G401 (cell line): Measurements from ENCODE around the gene PRKCH. TPM values are rescaled to one million over a fixed set of nuclear protein-coding genes. Genes with fewer than 3 reads are reported as not detected.
"Not testable (repeated sequence)": the region's sequence is repeated elsewhere in the genome, so short reads cannot be mapped to it uniquely, and the experiment has no call there.

Experiments used
- DNase-seq: peaks from one replicate; pipeline ENCODE4 v3.0.0-alpha.2; 2015; ENCODE audit warnings: low spot score
- in situ Hi-C: cut with HindIII; loops from 2 replicates; pipeline ENCODE4 v1.10.0; 2016; ENCODE audit warnings: low sequenced_read_pairs, mixed read lengths
- total RNA-seq: library from RNA; depleted of rRNA; stranded (reverse); fragments of >200 nt; shearing (Covaris generic); gene quantifications from 2 replicates; pipeline ENCODE4 v1.2.3, GENCODE V29; 2014

Gene PRKCH
- total RNA-seq, 1 experiment from 2014 or later, result not detected

GRCh38 chr14:61403411-61403810 lies 82.0 kb downstream of the PRKCH start:
- DNase-seq, result no peak
- in situ Hi-C loops, result no loop called here

DNA sequence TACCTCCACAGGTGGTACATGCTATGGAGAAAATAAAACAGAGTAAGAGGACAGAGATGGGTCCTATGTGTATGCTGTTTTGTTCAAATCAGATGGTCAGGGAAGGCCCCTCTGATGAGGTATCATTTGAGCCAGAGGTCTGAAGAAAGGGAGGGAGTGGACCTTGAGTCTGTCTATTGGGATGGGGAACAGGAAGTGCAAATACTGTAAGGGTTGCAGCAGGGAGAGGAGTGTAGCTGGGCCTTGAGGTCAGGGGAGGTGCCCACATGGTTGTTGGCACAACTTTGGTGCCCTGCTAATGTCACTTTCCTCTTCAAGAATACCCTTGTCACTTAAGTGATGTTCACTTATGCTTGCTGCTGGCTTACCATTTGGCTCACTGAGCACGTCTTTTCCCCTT lies 83.3 kb downstream of the PRKCH start:
- no peak for DNase-seq
- in situ Hi-C loops, result no loop called here

DNA sequence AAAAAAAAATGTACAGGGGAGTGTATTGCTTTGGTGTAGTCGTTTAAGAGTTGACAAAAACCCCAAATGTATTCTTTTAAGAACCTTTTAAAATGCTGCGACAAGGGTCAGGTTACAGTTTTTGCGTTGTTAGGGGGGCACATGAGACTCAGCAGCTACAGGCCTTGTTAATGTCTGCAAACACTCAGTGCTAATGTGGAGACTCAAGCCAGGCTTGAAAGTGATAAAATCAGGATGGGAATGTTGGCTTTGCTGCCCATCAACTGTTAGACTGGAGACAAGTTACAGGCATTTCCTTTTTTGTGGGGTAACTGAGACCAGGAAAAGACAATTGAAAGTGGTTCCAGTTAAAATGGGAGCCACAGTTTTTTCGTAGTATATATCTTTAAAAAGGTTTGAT lies 84.8 kb downstream of the PRKCH start:
- in situ Hi-C loops, result no loop called here
- DNase-seq, result no peak

DNA sequence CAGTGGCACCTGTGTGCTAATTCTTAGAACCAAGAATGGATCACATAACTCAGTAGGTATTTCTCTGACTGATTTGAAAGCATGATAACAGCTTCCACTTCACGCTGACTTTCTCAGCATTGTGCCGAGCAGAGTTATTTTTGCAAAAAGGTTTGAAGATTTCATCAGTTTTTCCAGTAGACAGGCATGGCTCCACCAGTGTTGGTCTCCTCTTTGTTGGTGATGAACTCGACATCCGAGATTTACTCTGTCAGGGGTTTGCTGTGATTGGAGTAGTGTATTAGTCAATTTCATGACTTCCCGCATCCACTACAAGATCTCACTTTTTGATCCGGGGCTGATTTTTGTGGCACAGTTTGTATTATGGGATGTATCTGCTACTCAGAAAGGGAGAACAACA lies 85.3 kb downstream of the PRKCH start:
- DNase-seq, result no peak
- in situ Hi-C loops, result no loop called here

DNA sequence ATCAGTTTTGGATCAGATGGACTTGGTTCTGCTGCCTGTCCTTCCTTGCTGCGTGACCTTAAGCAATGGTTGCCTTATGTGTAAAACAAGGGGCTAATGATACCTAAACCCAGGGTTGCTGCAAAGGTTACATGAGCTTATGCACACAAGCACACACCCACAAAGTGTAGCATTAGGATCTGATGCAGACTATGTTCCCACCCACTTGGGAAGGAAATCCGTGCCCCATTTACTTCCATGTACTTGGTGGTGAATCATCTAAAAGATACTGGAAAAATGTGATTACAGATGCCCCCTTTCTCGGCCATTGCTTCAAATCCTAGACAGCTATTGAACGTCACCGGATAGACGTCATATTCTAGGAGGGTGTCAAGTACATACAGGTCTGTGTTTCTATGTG lies 87.1 kb downstream of the PRKCH start:
- no peak for DNase-seq
- in situ Hi-C loops, result no loop called here

DNA sequence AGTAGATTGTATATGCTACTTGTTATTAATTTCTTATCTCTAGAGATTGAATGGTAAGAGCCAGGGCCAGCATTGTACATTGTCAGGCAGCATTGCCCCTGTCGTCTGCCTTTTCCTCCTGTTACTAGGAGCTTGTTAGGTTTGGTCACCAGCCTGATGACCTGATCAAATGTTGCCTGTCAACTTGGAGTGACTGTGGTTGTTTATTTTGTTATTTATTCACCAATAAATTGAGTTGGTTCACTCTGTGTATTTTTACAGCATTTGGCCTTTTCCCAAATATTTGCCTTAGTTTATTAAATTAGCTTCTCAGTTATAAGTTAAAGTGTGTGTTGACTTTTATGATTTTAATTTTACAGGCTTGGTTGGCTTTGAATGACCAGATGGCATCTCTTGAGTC lies 88.4 kb downstream of the PRKCH start:
- DNase-seq, result no peak
- in situ Hi-C loops, result no loop called here

DNA sequence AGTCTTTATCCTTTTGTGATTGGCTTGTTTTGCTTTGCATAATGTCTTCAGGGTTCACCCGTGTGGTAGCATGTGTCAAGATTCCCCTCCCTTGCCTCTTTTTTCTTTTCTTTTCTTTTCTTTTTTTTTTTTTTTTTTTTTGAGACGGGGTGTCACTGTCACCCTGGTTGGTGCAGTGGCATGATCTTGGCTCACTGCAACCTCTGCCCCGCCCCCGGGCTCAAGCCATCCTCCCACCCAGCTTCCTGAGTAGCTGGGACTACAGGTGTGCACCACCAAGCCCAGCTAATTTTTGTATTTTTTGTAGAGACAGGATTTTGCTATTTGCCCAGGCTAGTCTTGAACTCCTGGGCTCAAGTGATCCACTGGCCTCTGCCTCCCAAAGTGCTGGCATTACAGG lies 94.6 kb downstream of the PRKCH start:
- in situ Hi-C loops, result not testable (repeated sequence)

GRCh38 chr14:61416591-61416990 lies 95.2 kb downstream of the PRKCH start:
- in situ Hi-C loops, result no loop called here
- no peak for DNase-seq

More for the DNA sequence above, 94.6 kb downstream of the PRKCH start:
- not testable (repeated sequence) for DNase-seq

GRCh38 chr14:61417141-61417540 lies 95.8 kb downstream of the PRKCH start:
- DNase-seq, result no peak
- in situ Hi-C loops, result no loop called here

DNA sequence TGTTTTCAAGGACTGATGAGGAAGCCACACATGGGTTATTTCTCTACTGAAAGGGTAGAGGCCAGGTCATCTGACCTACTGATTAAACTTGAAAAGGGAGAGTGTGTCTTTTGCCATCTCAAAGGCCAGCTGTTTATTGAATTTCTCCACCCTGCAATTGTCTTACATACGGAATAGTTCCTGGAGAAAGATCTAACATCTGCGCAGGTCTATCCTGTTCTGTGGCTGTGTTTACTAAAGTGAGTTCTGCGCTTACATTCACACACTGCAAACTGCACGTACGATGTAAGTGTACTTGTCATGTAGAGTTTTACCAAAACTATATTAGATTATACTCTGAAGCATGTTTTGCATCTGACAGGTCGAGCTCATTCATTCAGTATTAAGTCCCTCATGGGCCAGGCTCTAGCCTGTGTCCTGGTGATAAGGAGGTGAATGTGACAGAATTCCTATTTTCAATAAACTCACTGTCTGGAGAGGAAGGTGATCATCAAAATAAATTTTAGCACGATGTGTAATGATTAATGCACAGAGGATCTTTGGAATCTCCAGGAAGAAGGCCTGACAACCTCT lies 96.6 kb downstream of the PRKCH start:
- in situ Hi-C loops, result no loop called here
- DNase-seq, result no peak

GRCh38 chr14:61418746-61419145 lies 97.4 kb downstream of the PRKCH start:
- in situ Hi-C loops, result no loop called here
- DNase-seq, result no peak

GRCh38 chr14:61419201-61419600 lies 97.8 kb downstream of the PRKCH start:
- in situ Hi-C loops, result no loop called here
- DNase-seq, result no peak

GRCh38 chr14:61420326-61420725 lies 98.9 kb downstream of the PRKCH start:
- in situ Hi-C loops, result no loop called here
- no peak for DNase-seq

DNA sequence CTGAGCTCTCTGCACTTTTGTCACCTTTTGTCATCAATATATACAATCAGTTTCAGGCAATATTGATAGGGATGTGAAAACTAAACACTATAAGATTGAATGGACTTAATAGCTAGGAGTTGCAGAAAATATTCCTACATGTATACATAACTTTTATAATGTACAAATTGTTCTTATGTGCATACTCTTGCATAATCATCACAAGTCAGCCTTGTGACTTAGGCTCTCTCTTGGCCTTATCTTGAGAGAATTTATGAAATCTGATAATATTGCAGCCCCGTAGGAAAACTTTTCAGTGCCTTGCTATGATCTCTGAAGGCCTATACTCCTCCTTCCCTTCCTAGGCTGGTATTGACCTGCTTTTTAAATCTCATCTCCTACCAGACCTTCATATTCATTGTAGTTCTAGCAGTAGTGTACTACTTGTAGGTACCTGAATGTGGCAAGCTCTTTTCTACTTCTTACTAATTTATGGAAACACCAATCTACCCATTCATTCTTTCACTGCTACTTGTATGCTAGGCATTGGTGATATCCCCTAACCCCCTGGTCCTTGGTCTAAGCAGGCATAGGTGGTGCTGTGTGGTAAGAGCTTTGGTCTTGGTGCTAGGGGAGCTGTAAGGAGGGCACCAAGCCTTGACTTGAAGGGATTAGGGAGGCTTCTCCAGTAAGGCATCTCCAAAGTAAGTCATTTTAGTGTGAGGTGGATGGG lies 100.0 kb downstream of the PRKCH start:
- in situ Hi-C loops, result no loop called here
- no peak for DNase-seq

DNA sequence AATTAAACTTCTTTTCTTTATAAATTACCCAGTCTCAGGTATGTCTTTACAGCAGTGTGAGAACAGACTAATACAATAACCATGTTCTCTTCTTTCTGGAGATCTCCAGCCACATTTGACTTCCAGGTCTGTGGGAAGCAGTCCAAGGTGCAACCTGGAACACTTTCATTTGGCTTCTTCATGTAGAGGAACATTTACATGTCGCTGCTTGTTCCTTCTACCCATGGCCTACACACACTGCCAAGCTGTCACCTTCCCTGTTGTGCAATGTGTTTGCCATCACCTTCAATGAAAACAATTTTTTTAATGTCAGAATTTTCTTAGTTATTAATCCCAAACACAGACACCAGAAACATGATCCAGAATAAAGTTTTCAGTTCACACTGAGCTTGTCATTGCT lies 104.7 kb downstream of the PRKCH start:
- in situ Hi-C loops, result no loop called here
- no peak for DNase-seq

- in situ Hi-C loops, result no loop called here
- DNase-seq, result no peak
Measured at GRCh38 chr14:61428261-61428660, 106.9 kb downstream of the PRKCH start.

DNA sequence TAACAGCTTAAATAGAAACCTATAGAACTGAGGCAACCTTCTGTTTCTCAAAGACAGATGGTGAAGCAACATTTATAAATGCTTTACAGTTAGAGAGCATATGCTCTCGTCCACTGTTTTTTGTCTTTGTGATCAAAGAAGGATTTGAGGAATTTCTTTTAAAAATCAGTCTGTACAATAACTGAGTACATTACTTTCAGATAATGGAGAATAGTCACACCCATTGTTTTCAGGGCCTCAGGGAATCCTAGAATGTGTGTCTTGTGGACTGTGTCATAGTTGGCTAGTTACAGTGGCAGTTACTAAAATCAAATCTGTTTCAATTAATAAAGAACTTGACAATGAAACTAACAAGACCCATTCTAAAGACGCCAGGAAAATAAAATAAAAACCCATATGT lies 107.9 kb downstream of the PRKCH start:
- in situ Hi-C loops, result no loop called here
- DNase-seq, result no peak

- in situ Hi-C loops, result no loop called here
- no peak for DNase-seq
Measured at GRCh38 chr14:61430066-61430757, 108.8 kb downstream of the PRKCH start.

DNA sequence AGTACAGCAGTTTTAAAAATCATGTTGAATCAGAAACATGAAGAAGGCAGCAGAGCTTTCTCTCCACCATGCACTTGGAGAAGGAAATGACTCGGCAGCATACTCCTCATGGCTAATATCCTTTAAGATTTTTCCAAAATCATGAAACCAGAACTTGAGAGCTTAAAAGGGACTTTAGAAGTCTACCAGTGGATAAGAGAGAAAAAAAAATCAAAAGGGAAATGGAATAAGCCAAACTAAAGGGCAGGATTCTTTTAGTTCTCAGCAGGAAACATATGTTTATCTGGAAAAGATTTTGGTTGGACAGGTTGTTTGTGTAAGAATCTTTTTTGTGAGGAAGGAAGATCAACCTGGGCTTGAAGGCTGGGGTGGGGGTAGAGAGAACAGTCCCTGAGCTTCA lies 111.8 kb downstream of the PRKCH start:
- in situ Hi-C loops, result no loop called here

DNA sequence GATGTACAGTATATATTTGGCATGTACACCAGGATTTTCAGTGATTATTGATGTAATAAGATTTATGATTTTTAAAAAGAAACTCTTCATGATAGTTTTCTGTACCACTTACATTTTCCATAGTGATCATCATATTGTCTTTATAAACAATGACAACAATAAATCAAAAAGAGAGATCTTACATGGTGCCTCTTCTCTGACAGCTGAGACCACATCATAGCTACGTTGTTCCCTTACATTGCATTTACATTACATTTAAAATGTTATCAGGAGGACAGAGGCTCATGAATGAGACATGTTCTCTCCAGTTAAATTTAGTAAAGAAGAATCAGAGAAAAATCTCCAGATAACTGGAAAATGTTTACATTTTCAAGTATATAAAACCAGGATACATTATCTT lies 112.4 kb downstream of the PRKCH start:
- in situ Hi-C loops, result no loop called here

More for the DNA sequence above, 111.8 kb downstream of the PRKCH start:
- no peak for DNase-seq

DNA sequence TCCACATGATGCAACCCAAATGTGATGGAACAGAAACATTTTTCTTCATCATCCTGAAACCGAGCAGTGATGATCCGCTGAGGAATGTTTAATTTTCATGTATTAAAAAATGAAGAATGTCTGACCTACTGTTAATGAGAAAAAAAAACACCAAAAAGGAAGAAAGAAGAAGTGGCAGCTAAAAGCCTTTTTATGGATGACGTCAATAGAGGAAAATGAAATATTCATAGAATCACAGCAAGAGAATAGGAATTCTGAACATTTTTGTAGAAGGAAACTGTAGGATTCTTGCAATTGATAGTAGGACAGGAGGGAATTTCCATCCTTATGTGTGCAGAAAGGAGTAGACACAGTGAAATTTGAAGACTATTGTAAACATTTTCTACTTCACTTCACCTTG lies 112.9 kb downstream of the PRKCH start:
- no peak for DNase-seq
- in situ Hi-C loops, result no loop called here

More for the DNA sequence above, 112.4 kb downstream of the PRKCH start:
- no peak for DNase-seq
